Measurements from ENCODE around the gene UTS2B. TPM values are rescaled to one million over a fixed set of nuclear protein-coding genes. Genes with fewer than 3 reads are reported as not detected.
A peak's percentile ranks its signal among the peaks of the same experiment; 100 is the strongest.

Gene UTS2B
- total and polyA plus RNA-seq, 2 experiments from 2014 or later: 0.21 TPM; not detected in 1

- no peaks in the 10 kb centered on the region for H3K9me3 Mint-ChIP-seq
- Histone ChIP-seq H3K9me2 (ENCODE audit: insufficient read depth) (no peaks in the 10 kb centered on the region), H4K20me1 (replicated peaks; ENCODE audit: insufficient read depth) (no peaks in the 10 kb centered on the region), H3K4me2 (0 out of 2 replicates have a peak overlapping the region, but pooled peaks have one; percentile 8), H3F3A (replicated peaks; ENCODE audit: low read depth) (no peaks in the 10 kb centered on the region), H2AFZ (no peak overlapping the region), H3K27ac (ENCODE audit: low read depth) (no peak overlapping the region), H3K27me3 (ENCODE audit: insufficient read depth) (no peaks in the 10 kb centered on the region), H3K4me1 (ENCODE audit: insufficient read depth) (peaks cover 71% of the 10 kb centered on the region), H3K36me3 (ENCODE audit: insufficient read depth) (no peaks in the 10 kb centered on the region), H3K4me3 (no peak overlapping the region), H3K79me2 (replicated peaks; ENCODE audit: insufficient read depth) (no peaks in the 10 kb centered on the region)
- H3K4me1 Mint-ChIP-seq: peaks cover 69% of the 10 kb centered on the region
- ATAC-seq (no peak), DNase-seq (ENCODE audit: low spot score) (no peak)
- peaks cover 2% of the 10 kb centered on the region for H3K27me3 Mint-ChIP-seq (ENCODE audit: insufficient read depth, low read depth, poor library complexity)
- no peak for TF ChIP-seq NANOG (IDR thresholded peaks at IDR 0.05; ENCODE audit: borderline replicate concordance)
- no peak for TF ChIP-seq CREB1 (CRISPR knock-in tag; IDR thresholded peaks at IDR 0.05; ENCODE audit: low read depth)
- no peak overlapping the region; the same call in 1 of the 2 replicates for H3K27ac Mint-ChIP-seq
- H3K4me3 Mint-ChIP-seq: no peak overlapping the region
- no peaks in the 10 kb centered on the region for H3K36me3 Mint-ChIP-seq (ENCODE audit: low read depth)
These were observed 73.0 kb downstream of the UTS2B start for GRCh38 chr3:191257286-191257685.

GRCh38 chr3:191256405-191256804 is 73.9 kb downstream of the UTS2B start:
- ATAC-seq (no peak), DNase-seq (ENCODE audit: low spot score) (no peak)
- H3K4me2 ChIP-seq: 0 out of 2 replicates have a peak overlapping the region, but pooled peaks have one; percentile 8
- no peaks in the 10 kb centered on the region for H4K20me1 ChIP-seq (replicated peaks; ENCODE audit: insufficient read depth)
- H3K36me3 ChIP-seq (ENCODE audit: insufficient read depth): no peaks in the 10 kb centered on the region
- no peaks in the 10 kb centered on the region for H3F3A ChIP-seq (replicated peaks; ENCODE audit: low read depth)
- H3K27ac ChIP-seq (ENCODE audit: low read depth): no peak overlapping the region
- H3K4me1 ChIP-seq (ENCODE audit: insufficient read depth): peaks cover 71% of the 10 kb centered on the region
- Mint-ChIP-seq H3K36me3 (ENCODE audit: low read depth) (no peaks in the 10 kb centered on the region), H3K27me3 (ENCODE audit: insufficient read depth, low read depth, poor library complexity) (peaks cover 2% of the 10 kb centered on the region), H3K27ac (peak overlapping the region; percentile 57), H3K4me3 (no peak overlapping the region), H3K4me1 (peaks cover 68% of the 10 kb centered on the region), H3K9me3 (no peaks in the 10 kb centered on the region)
- H2AFZ ChIP-seq: no peak overlapping the region
- no peaks in the 10 kb centered on the region for H3K27me3 ChIP-seq (ENCODE audit: insufficient read depth)
- no peaks in the 10 kb centered on the region for H3K79me2 ChIP-seq (replicated peaks; ENCODE audit: insufficient read depth)
- H3K4me3 ChIP-seq: no peak overlapping the region
- no peaks in the 10 kb centered on the region for H3K9me2 ChIP-seq (ENCODE audit: insufficient read depth)
- no peak for TF ChIP-seq CREB1 (CRISPR knock-in tag; IDR thresholded peaks at IDR 0.05; ENCODE audit: low read depth)
- TF ChIP-seq ETS1 (IDR thresholded peaks at IDR 0.05): no peak
- no peak for TF ChIP-seq NANOG (IDR thresholded peaks at IDR 0.05; ENCODE audit: borderline replicate concordance)
- no peak for TF ChIP-seq EZH2phosphoT487 (IDR thresholded peaks at IDR 0.05; ENCODE audit: unreplicated experiment)
- no peak for TF ChIP-seq CTCF (conservative IDR thresholded peaks at IDR 0.05; ENCODE audit: low read depth in 2 of 2)
- no peak for TF ChIP-seq EZH2 (IDR thresholded peaks at IDR 0.05; ENCODE audit: low read depth, unreplicated experiment)
- TF ChIP-seq POLR2AphosphoS5 (IDR thresholded peaks at IDR 0.05; ENCODE audit: low read depth): no peak
- no peak for TF ChIP-seq ZNF331 (CRISPR knock-in tag; IDR thresholded peaks at IDR 0.05; ENCODE audit: low read depth)
- no peak for TF ChIP-seq JUNB (IDR thresholded peaks at IDR 0.05; ENCODE audit: unreplicated experiment)
- no peak for TF ChIP-seq REST (IDR thresholded peaks at IDR 0.05; ENCODE audit: unreplicated experiment)
- no peak for TF ChIP-seq ZNF114 (CRISPR knock-in tag; IDR thresholded peaks at IDR 0.05)
- no peak for TF ChIP-seq STAT1 (IDR thresholded peaks at IDR 0.05; ENCODE audit: unreplicated experiment)

All from GM23338 (cell line).